GM12891 (cell line): ENCODE results near the gene PINK1. TPM values are rescaled to one million over a fixed set of nuclear protein-coding genes. Genes with fewer than 3 reads are reported as not detected.

Experiments
- DNase-seq: peaks from one replicate; pipeline ENCODE4 v3.0.0; 2011; ENCODE audit warnings: low spot score; ENCODE audit not compliant: insufficient read length
- FAIRE-seq: peaks from 2 replicates; lab custom pipeline; 2011; peaks lifted over from hg19 to GRCh38; lab: Jason Lieb, UNC
- PAX5 ChIP-seq: IDR thresholded peaks from 2 replicates; pipeline ENCODE4 v1.6.1; 2011; ENCODE audit warnings: low read length, moderate library complexity, mild to moderate bottlenecking; ENCODE audit not compliant: insufficient read depth, severe bottlenecking
- POLR2A ChIP-seq: IDR thresholded peaks from 2 replicates; pipeline ENCODE4 v1.6.1; 2011; ENCODE audit warnings: low read depth, low read length, control low read depth
- POLR2AphosphoS5 ChIP-seq: IDR thresholded peaks from 2 replicates; pipeline ENCODE4 v1.6.1; 2011; ENCODE audit warnings: low read depth, low read length, control low read depth
- POU2F2 ChIP-seq: IDR thresholded peaks from 2 replicates; pipeline ENCODE4 v1.6.1; 2011; ENCODE audit warnings: low read depth, mild to moderate bottlenecking, control low read depth, low read length, moderate library complexity
- SPI1 ChIP-seq: IDR thresholded peaks from 2 replicates; pipeline ENCODE4 v1.6.1; 2011; ENCODE audit warnings: low read depth, low read length, control low read depth
- TAF1 ChIP-seq: IDR thresholded peaks from 2 replicates; pipeline ENCODE4 v1.6.1; 2011; ENCODE audit warnings: low read depth, low read length, control low read depth
- polyA plus RNA-seq: library from polyadenylated mRNA; unstranded; fragments of >200 nt; gene quantifications from one replicate; pipeline ENCODE4 v1.2.1, GENCODE V29; 2012; ENCODE audit warnings: low read depth, missing spikeins, inconsistent platforms; ENCODE audit not compliant: missing spikeins

PINK1 gene
- polyA plus RNA-seq: 1.9 TPM

- peak; percentile 83 for DNase-seq
- peak; percentile 76 for FAIRE-seq
- TF ChIP-seq PAX5 (no peak), SPI1 (no peak), POLR2A (no peak), TAF1 (no peak), POU2F2 (no peak), POLR2AphosphoS5 (no peak)
Measured at GRCh38 chr1:20633190-20634064, at the start of gene PINK1. Gene PINK1 (plus strand): TSS chr1:20633458. CDS start chr1:20633549, 91 bp downstream.

- DNase-seq (no peak), FAIRE-seq (no peak)
- no peak for TF ChIP-seq POU2F2
- TF ChIP-seq POLR2A: no peak
Measured at GRCh38 chr1:20584890-20585289, 48.4 kb upstream of the PINK1 start.

- DNase-seq (no peak), FAIRE-seq (no peak)
- TF ChIP-seq TAF1: no peak
- no peak for TF ChIP-seq POU2F2
- no peak for TF ChIP-seq POLR2A
- no peak for TF ChIP-seq PAX5
- TF ChIP-seq SPI1: no peak
- no peak for TF ChIP-seq POLR2AphosphoS5
Measured at GRCh38 chr1:20586953-20587660, 46.2 kb upstream of the PINK1 start.

GRCh38 chr1:20587661-20588053 is 45.6 kb upstream of the PINK1 start:
- TF ChIP-seq POLR2AphosphoS5 (no peak), TAF1 (no peak), SPI1 (no peak), POU2F2 (no peak), POLR2A (no peak), PAX5 (no peak)
- DNase-seq (no peak), FAIRE-seq (no peak)

- DNase-seq (no peak), FAIRE-seq (no peak)
- no peak for TF ChIP-seq POLR2A
- no peak for TF ChIP-seq POU2F2
- no peak for TF ChIP-seq POLR2AphosphoS5
- no peak for TF ChIP-seq SPI1
- TF ChIP-seq TAF1: no peak
- no peak for TF ChIP-seq PAX5
Measured at GRCh38 chr1:20588634-20589225, 44.5 kb upstream of the PINK1 start, which contains the start of gene CDA. Gene CDA (plus strand): TSS chr1:20589097. CDS start chr1:20589130, 33 bp downstream.

- FAIRE-seq (no peak), DNase-seq (no peak)
Measured at GRCh38 chr1:20589331-20590278, 43.7 kb upstream of the PINK1 start.

GRCh38 chr1:20590306-20590777 is 42.9 kb upstream of the PINK1 start:
- no peak for TF ChIP-seq PAX5
- no peak for TF ChIP-seq SPI1
- no peak for TF ChIP-seq TAF1
- TF ChIP-seq POLR2AphosphoS5: no peak
- TF ChIP-seq POLR2A: no peak
- no peak for TF ChIP-seq POU2F2
- FAIRE-seq (no peak), DNase-seq (no peak)

More at GRCh38 chr1:20589331-20590278, 43.7 kb upstream of the PINK1 start:
- TF ChIP-seq TAF1 (no peak), POU2F2 (no peak), POLR2A (no peak), SPI1 (no peak), PAX5 (no peak), POLR2AphosphoS5 (no peak)

GRCh38 chr1:20593756-20594155 is 39.5 kb upstream of the PINK1 start:
- TF ChIP-seq TAF1: no peak
- no peak for TF ChIP-seq POLR2AphosphoS5
- no peak for TF ChIP-seq PAX5
- TF ChIP-seq POU2F2: no peak

GRCh38 chr1:20594746-20595145 is 38.5 kb upstream of the PINK1 start:
- DNase-seq (no peak), FAIRE-seq (no peak)
- no peak for TF ChIP-seq POLR2A
- no peak for TF ChIP-seq POLR2AphosphoS5
- no peak for TF ChIP-seq PAX5
- TF ChIP-seq SPI1: no peak
- TF ChIP-seq TAF1: no peak
- TF ChIP-seq POU2F2: no peak

More at GRCh38 chr1:20593756-20594155, 39.5 kb upstream of the PINK1 start:
- FAIRE-seq: no peak
- DNase-seq: no peak

GRCh38 chr1:20596106-20596505 is 37.2 kb upstream of the PINK1 start:
- no peak for DNase-seq
- TF ChIP-seq POLR2A (no peak), PAX5 (no peak), POU2F2 (no peak), POLR2AphosphoS5 (no peak), TAF1 (no peak), SPI1 (no peak)
- FAIRE-seq: no peak
